Fibroblast of skin of back (primary cell): Measurements from ENCODE around the gene ARHGEF11.

Experiments
- DNase-seq: peaks from one replicate; pipeline ENCODE4 v3.0.0-alpha.2; 2013

The ARHGEF11 gene

DNA sequence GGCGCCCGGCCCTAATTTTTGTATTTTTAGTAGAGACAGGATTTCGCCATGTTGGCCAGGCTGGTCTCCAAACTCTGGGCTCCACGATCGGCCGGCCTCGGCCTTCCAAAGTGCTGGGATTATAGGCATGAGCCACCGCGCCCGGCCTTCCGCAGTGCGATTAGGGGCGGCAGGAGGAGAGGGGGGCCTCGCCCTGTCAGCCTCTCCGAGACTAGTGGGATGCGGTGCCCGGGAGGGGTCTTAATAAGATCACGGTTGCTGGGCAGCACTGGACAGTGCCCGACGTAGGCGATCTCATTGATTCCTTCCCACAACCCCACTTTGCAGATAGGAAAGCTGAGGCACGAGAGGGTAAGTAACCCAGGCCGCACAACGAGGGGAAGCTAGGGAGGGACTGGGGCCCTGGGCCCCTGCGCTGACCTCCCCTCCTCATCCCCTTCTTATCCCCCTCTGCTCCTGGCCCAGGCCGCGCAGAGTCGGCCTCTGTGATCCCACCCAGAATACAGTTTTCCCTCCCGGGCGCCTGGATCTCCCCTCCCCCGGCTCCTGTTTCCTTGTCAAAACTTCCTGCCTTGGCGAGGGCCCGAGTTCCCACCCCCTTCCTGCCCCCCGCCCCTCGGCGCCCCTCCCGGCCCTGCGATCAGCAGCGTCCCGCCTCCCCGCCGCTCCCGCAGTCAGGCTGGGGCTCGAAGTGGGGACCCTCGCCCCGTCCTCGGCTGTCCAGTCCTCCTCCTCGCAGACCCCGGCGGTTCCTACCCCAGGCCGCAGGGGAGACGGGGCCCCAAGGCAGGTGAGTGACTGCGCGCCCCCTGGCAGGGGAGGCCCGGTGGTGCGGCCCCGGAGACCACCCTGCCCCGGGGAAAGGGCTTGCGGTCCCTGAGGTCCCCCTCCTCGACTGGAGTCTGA, 152.2 kb downstream of the ARHGEF11 start, which contains the start of gene PEAR1:
Gene PEAR1 (plus strand): TSS at position 671 of the 906 bp plus-strand sequence. CDS start 10,209 bp downstream, outside the sequence.
- DNase-seq: peak; percentile 73

DNA sequence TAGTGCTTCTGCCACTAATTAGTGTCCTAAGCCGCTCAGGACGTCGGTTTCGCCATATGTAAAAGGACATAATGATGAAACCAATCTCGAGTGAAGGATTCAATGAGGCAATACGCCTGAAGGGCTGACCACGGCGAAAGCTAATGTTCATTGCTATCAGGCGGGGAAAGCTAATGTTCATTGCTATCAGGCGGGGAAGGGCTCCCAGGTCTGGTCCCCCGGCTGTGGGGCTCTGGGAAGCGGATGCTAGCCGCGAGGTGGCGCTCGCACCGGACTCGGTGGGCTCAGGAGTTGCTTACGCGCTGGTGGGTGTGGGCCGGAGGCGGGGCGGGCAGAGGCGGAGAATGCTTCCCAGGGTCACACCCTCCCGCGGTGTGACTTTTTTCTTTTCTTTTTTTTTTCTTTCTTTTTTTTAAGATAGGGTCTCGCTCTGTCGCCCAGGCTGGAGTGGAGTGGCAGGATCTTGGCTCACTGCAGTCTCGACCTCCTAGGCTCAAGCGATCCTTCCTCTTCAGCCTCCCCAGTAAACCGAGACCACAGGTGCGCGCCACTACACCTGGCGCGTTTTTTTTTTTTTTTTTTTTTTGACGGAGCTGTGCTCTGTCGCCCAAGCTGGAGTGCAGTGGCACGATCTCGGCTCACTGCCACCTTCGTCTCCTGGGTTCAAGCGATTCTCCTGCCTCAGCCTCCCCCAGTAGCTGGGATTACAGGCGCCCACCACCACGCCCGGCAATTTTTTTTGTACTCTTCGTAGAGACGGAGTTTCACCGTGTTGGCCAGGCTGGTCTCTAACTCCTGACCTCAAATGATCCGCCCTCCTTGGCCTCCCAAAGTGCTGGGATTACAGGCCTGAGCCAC, 153.1 kb downstream of the ARHGEF11 start:
- peak; percentile 88 for DNase-seq

DNA sequence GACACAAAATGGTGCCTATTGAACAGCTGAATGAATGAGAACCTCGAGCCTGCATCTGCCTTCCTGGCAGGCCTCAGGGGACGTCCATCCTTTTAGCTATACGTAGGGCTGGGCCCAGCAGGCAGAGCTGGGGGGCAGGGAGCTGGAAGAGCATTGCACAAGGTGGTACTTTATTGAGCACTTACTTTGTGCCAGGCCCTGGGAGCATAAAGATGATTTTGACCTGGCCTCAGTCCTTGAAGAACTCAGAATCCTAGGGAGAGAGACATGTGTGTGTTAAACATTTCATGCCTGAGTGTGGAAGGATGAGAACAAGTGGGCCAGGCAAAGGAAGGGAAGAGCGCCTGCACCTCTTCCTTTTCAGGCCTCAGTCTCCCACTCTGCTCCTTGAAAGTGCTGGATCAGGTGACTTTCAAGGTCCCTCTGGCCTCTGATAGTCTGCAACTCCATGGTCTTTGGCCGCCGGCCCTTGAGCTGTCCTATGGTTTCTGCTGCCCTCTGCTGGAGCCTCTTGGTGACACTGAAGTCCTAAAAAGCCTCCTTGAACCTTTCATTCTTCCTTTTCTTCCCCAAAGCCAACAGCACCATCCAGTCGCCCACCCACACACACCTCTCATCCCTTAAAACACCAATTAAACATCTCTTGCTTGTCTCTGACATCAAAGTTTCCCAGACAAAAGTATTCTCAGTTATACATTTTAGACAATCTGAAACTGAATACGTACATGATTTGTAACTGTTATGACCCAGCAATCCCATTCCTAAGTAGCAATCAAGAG, 155.6 kb downstream of the ARHGEF11 start:
- peak; percentile 71 for DNase-seq

DNA sequence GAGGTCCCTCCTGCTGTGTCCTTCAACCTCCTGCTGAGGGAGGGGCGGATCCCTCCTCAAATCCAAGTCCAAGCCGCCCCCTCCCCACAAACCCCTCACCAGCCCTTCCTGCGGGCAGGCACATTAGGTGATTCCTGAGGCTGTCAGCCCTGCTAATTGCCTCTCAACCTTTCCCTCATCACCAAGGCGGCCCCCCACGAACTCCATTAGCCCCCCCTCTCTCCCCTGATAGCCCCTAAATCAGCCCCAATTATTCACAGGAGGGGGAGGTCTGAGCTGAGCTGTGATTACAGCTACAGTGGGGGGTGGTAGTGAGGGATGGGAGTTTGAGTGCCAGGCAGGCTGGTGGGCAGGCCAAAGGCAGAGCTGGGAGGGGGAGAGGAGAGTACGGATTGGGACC, 157.8 kb downstream of the ARHGEF11 start:
- DNase-seq: no peak

- no peak for DNase-seq
These were observed 158.2 kb downstream of the ARHGEF11 start for GRCh38 chr1:156887317-156887716.

GRCh38 chr1:156886583-156887281, 158.8 kb downstream of the ARHGEF11 start:
- DNase-seq: no peak

- no peak for DNase-seq
These were observed 159.6 kb downstream of the ARHGEF11 start for GRCh38 chr1:156885880-156886355.

DNA sequence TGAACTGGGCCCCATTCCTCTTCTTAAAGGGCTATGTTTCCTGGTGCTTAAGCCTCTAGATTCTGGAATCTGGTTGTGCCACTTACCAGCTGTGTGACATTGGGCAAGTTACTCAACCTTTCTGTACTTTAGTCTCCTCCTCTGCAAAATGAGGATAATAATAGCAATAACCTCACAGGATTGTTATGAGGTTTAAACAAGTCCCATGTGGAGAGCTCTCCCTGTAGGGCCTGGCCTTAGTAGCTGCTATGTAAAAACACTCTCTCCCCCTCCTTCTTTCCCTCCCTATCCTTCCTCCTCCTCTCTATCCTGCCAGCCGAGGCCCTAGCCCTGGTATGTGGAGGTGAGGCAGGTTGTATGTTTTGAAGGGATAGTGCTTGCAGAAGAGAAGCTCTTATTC, 160.2 kb downstream of the ARHGEF11 start:
- no peak for DNase-seq
